Activated T-helper 9 cell treated with anti-CD3 and anti-CD28 coated beads, Interleukin-2, amount 50 U/mL, for 16 hours (primary cell): ENCODE results near the gene CCDC178.

Experiments
- DNase-seq: peaks from one replicate; pipeline ENCODE4 v3.0.0-alpha.2; 2020; ENCODE audit warnings: low read depth

CCDC178 gene

GRCh38 chr18:33128581-33128980 is 311.9 kb downstream of the CCDC178 start:
- no peak for DNase-seq

- DNase-seq, result no peak
Measured at GRCh38 chr18:33123862-33124518, 316.5 kb downstream of the CCDC178 start.

- no peak for DNase-seq
Measured at GRCh38 chr18:33116376-33116775, 324.1 kb downstream of the CCDC178 start.

GRCh38 chr18:33115917-33116316 is 324.6 kb downstream of the CCDC178 start:
- no peak for DNase-seq

- no peak for DNase-seq
Measured at GRCh38 chr18:33115476-33115875, 325.0 kb downstream of the CCDC178 start.

- no peak for DNase-seq
Measured at GRCh38 chr18:33114749-33115148, 325.8 kb downstream of the CCDC178 start.

- DNase-seq, result no peak
Measured at GRCh38 chr18:33113416-33113815, 327.1 kb downstream of the CCDC178 start.

GRCh38 chr18:33107511-33107910 is 333.0 kb downstream of the CCDC178 start:
- DNase-seq, result no peak

- no peak for DNase-seq
Measured at GRCh38 chr18:33101316-33101715, 339.2 kb downstream of the CCDC178 start.

GRCh38 chr18:33099626-33100025 is 340.9 kb downstream of the CCDC178 start:
- no peak for DNase-seq

- DNase-seq, result no peak
Measured at GRCh38 chr18:33097126-33097525, 343.4 kb downstream of the CCDC178 start.

- no peak for DNase-seq
Measured at GRCh38 chr18:33090461-33090860, 350.1 kb downstream of the CCDC178 start.

- DNase-seq, result no peak
Measured at GRCh38 chr18:33076601-33077000, 363.9 kb downstream of the CCDC178 start.

- no peak for DNase-seq
Measured at GRCh38 chr18:33074125-33074524, 366.4 kb downstream of the CCDC178 start.

GRCh38 chr18:33062834-33063364 is 377.6 kb downstream of the CCDC178 start:
- DNase-seq, result no peak

- DNase-seq, result no peak
Measured at GRCh38 chr18:33052886-33053285, 387.6 kb downstream of the CCDC178 start.

- DNase-seq, result no peak
Measured at GRCh38 chr18:33051407-33051806, 389.1 kb downstream of the CCDC178 start.

GRCh38 chr18:33040213-33040612 is 400.3 kb downstream of the CCDC178 start:
- no peak for DNase-seq

- DNase-seq, result no peak
Measured at GRCh38 chr18:33034945-33035344, 405.6 kb downstream of the CCDC178 start.

- DNase-seq, result no peak
Measured at GRCh38 chr18:33034212-33034611, 406.3 kb downstream of the CCDC178 start.

GRCh38 chr18:33022370-33022769 is 418.2 kb downstream of the CCDC178 start:
- DNase-seq, result no peak

- DNase-seq, result no peak
Measured at GRCh38 chr18:33020877-33021276, 419.6 kb downstream of the CCDC178 start.

- no peak for DNase-seq
Measured at GRCh38 chr18:33014060-33014796, 426.3 kb downstream of the CCDC178 start.
